HL-60 (cell line): ENCODE results near the gene FDX2.

Experiments used
- DNase-seq, 2 experiments: peaks; one replicate each; pipeline ENCODE4 v3.0.0-alpha.2; 2010 to 2020; ENCODE audit warnings: low read depth in 1 of 2, low spot score in 1 of 2
- H3K27ac ChIP-seq: fragments of 250-450 bp; sonication (Bioruptor Pico); replicated peaks from 2 replicates; pipeline ENCODE4 v1.5.1; 2020; ENCODE audit warnings: mild to moderate bottlenecking, moderate library complexity
- H3K27me3 ChIP-seq: fragments of 250-450 bp; sonication (Bioruptor Pico); 2 replicates; pipeline ENCODE4 v1.5.1; 2021; ENCODE audit warnings: mild to moderate bottlenecking, moderate library complexity; ENCODE audit not compliant: insufficient read depth, poor library complexity, severe bottlenecking
- H3K4me3 ChIP-seq: replicated peaks from 2 replicates; pipeline ENCODE4 v1.5.1; 2011; ENCODE audit warnings: mild to moderate bottlenecking, control low read depth, low read length; ENCODE audit not compliant: insufficient read depth
- GABPA ChIP-seq: IDR thresholded peaks from 2 replicates; pipeline ENCODE4 v1.6.1; 2012; ENCODE audit warnings: low read depth
- POLR2AphosphoS5 ChIP-seq: IDR thresholded peaks from 2 replicates; pipeline ENCODE4 v1.6.1; 2012; ENCODE audit warnings: low read depth
- REST ChIP-seq: IDR thresholded peaks from 2 replicates; pipeline ENCODE4 v1.6.1; 2012; ENCODE audit warnings: low read depth; ENCODE audit not compliant: insufficient replicate concordance
- SPI1 ChIP-seq: IDR thresholded peaks from 2 replicates; pipeline ENCODE4 v1.6.1; 2012; ENCODE audit warnings: low read depth, mild to moderate bottlenecking, borderline replicate concordance
- TF ChIP-seq, protein P1 (sequence below): IDR thresholded peaks from one replicate; pipeline ENCODE4 v1.5.1; 2011; ENCODE audit warnings: low read length, control low read depth, inconsistent platforms; ENCODE audit not compliant: insufficient read depth

Gene FDX2

DNA sequence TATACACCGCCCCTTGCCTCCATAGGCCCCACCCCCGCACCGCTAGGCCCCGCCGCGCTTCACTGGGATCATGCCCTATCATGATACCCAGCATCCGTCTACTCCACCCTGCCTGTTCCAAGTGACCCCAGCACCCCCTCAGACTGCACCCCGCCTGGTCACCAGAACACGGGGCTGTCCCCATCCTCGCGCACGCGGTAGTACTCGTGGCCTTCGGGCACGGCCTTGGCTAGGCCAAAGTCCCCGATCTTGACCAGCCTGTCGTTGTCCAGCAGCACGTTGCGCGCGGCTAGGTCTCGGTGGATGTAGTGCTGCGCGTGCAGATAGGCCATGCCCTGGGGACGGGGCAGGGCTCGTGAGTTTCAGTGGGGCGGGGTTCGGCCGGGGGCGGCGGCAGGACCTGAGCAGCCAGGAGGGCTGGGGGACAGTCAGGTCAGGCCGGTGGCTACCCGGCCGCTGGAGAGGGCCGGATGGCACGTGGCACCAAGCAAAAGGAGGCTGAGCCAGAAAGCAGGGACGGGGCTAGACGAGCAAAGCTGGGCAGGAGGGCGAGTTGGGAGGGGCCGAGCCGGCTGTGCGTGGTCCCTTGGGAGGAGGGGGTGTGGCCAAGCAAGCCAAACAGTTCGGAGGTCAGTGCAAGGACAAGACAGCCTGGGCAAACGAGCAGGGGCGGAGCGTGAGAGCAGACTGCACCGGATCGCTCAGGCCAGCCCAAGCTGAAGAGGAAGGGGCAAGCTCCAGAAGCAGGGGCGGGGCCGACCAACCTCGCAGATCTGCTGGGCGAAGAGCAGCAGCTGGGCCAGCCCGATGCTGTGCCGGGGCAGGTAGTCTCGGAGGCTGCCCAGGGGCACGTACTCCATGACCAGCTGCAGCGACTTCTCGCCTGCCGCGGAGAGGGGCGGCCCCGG lies 37.2 kb upstream of the FDX2 start:
- DNase-seq, result no peak
- Histone ChIP-seq H3K4me3 (no peak overlapping the region), H3K27ac (no peak overlapping the region), H3K27me3 (no peaks in the 10 kb centered on the region)
- TF ChIP-seq SPI1, result no peak
- TF ChIP-seq, protein P1, sequence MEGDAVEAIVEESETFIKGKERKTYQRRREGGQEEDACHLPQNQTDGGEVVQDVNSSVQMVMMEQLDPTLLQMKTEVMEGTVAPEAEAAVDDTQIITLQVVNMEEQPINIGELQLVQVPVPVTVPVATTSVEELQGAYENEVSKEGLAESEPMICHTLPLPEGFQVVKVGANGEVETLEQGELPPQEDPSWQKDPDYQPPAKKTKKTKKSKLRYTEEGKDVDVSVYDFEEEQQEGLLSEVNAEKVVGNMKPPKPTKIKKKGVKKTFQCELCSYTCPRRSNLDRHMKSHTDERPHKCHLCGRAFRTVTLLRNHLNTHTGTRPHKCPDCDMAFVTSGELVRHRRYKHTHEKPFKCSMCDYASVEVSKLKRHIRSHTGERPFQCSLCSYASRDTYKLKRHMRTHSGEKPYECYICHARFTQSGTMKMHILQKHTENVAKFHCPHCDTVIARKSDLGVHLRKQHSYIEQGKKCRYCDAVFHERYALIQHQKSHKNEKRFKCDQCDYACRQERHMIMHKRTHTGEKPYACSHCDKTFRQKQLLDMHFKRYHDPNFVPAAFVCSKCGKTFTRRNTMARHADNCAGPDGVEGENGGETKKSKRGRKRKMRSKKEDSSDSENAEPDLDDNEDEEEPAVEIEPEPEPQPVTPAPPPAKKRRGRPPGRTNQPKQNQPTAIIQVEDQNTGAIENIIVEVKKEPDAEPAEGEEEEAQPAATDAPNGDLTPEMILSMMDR, result no peak
- TF ChIP-seq GABPA, result no peak
- no peak for TF ChIP-seq REST
- TF ChIP-seq POLR2AphosphoS5, result no peak

- TF ChIP-seq POLR2AphosphoS5 (peak; percentile 76), REST (no peak)
- Histone ChIP-seq H3K27me3 (no peaks in the 10 kb centered on the region), H3K27ac (peak overlapping the region; percentile 83), H3K4me3 (no peak overlapping the region)
- peak; percentile 70 to 92 for DNase-seq
Observed at GRCh38 chr19:10346509-10346908, 30.7 kb upstream of the FDX2 start.

GRCh38 chr19:10344780-10345179 lies 29.0 kb upstream of the FDX2 start:
- no peak for DNase-seq
- Histone ChIP-seq H3K27ac (no peak overlapping the region), H3K4me3 (no peak overlapping the region), H3K27me3 (no peaks in the 10 kb centered on the region)
- no peak for TF ChIP-seq SPI1
- no peak for TF ChIP-seq GABPA
- TF ChIP-seq, protein P1, result no peak
- TF ChIP-seq POLR2AphosphoS5, result no peak
- no peak for TF ChIP-seq REST
